Measurements from ENCODE around the gene RASGEF1C. TPM values are rescaled to one million over a fixed set of nuclear protein-coding genes. Genes with fewer than 3 reads are reported as not detected.

Gene RASGEF1C
- total RNA-seq, 1 donor from 2014 or later: not detected

DNA sequence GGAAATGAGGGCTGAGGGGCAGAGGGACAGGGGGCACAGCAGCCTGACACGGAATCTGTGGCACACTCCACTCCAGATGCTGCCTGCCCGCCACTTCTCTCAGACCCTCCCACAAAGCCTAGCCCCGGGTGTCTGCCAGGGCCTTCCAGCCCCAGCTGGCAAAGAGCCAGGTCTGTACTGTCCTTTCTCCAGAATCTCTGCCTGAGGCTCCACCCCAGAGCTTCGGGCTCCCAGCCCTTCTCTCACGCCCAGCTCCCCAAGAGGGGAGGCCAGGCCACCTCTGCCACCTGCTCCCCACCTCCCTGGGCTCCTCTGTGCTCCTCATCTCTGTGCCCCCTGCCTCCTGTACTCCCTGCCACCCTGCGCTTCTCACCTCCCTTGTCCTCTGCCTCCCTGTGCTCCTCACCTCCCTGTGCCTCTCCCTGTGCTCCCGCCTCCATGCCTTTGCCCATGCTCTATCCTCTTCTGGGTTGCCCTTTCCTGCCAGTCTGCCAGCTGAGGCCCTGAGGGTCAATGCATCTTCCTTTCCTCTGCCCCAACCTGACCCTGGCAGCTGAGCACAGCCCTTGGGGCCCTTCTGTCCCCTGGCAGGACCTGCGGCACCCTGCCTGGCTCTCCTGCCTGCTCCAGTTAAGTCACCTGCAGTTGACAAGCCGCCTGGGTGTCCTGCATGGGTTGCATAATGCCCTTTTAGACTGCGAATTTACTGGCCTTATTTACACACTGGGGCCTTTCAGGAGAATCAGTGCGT is 36.4 kb downstream of the RASGEF1C start:
- Histone ChIP-seq H3K36me3 (ENCODE audit: control insufficient read depth, insufficient read depth, low read length) (no peaks in the 10 kb centered on the region), H3K4me3 (ENCODE audit: low read depth, low read length) (no peak overlapping the region), H3K27me3 (ENCODE audit: control insufficient read depth, insufficient read depth, low read length) (no peaks in the 10 kb centered on the region)
- no peak for DNase-seq (ENCODE audit: low read depth)
- FAIRE-seq: no peak
- TF ChIP-seq, protein P1, sequence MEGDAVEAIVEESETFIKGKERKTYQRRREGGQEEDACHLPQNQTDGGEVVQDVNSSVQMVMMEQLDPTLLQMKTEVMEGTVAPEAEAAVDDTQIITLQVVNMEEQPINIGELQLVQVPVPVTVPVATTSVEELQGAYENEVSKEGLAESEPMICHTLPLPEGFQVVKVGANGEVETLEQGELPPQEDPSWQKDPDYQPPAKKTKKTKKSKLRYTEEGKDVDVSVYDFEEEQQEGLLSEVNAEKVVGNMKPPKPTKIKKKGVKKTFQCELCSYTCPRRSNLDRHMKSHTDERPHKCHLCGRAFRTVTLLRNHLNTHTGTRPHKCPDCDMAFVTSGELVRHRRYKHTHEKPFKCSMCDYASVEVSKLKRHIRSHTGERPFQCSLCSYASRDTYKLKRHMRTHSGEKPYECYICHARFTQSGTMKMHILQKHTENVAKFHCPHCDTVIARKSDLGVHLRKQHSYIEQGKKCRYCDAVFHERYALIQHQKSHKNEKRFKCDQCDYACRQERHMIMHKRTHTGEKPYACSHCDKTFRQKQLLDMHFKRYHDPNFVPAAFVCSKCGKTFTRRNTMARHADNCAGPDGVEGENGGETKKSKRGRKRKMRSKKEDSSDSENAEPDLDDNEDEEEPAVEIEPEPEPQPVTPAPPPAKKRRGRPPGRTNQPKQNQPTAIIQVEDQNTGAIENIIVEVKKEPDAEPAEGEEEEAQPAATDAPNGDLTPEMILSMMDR (IDR thresholded peaks at IDR 0.05; ENCODE audit: insufficient read depth, low read length, severe bottlenecking): no peak

DNA sequence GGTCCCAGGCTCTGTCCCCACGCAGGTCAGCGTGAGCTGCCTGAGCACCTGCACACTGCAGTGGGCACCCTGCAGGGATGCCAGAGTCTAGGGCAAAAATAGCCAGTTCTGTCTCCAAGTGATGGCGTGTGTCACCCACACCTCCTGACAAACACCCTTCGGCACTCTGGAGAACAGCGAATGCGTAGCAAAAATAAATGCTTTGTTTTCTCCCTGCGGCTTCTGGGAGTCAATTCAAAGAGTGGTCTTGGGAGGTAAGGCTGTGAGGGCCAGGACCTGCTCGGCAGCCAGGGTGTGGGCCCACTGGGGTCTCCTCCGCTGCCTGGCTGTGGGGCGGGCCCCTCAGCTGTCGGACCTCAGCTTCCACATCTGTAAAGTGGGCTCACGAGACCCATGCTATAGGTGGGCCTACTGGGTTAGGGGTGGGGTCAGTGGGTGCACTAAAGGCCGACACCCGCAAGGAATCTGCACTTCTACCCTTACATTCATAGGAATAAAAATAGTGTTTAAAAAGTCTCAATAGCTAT is 37.4 kb downstream of the RASGEF1C start:
- Histone ChIP-seq H3K27me3 (ENCODE audit: control insufficient read depth, insufficient read depth, low read length) (no peaks in the 10 kb centered on the region), H3K4me3 (ENCODE audit: low read depth, low read length) (no peak overlapping the region), H3K36me3 (ENCODE audit: control insufficient read depth, insufficient read depth, low read length) (no peaks in the 10 kb centered on the region)
- FAIRE-seq (no peak), DNase-seq (ENCODE audit: low read depth) (no peak)
- TF ChIP-seq, protein P1 (IDR thresholded peaks at IDR 0.05; ENCODE audit: insufficient read depth, low read length, severe bottlenecking): no peak

DNA sequence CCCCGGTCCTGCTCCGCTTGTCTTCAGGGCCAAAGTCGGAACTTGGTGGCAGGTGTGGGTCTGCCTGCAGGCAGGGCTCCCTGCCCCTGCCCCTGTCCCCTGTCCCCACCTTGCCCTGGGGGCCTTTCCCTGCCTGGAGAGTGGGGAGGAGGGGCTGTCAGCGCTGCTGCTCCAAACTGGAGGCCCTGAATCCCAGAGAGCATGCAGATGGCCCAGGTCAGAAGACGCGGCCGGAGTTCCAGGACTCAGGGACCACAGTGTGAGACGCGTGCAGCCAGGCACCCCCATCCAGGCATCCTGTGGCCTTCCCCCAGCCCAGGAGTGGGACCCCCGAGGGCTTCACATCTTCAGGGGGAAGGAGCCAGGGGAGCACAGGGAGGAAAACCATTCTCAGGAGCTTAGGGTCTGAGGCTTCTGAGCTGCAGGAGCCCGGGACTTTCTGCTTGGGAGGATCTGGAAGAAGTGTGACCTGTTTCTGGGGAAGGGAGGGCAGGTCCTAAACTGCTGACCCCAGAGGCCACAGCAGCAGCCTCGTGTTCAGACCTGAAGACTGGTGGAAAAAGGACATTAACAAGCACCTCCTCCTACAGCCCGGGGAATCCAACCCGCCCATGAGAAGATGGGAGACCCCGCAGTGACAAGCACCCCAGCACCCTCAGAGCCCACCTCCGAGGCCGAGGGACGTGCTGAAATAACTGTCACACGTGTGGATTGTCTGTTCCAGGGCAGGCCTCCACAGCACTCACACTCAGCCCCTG is 38.0 kb downstream of the RASGEF1C start:
- no peak for DNase-seq (ENCODE audit: low read depth)
- TF ChIP-seq, protein P1 (IDR thresholded peaks at IDR 0.05; ENCODE audit: insufficient read depth, low read length, severe bottlenecking): no peak
- FAIRE-seq: no peak

DNA sequence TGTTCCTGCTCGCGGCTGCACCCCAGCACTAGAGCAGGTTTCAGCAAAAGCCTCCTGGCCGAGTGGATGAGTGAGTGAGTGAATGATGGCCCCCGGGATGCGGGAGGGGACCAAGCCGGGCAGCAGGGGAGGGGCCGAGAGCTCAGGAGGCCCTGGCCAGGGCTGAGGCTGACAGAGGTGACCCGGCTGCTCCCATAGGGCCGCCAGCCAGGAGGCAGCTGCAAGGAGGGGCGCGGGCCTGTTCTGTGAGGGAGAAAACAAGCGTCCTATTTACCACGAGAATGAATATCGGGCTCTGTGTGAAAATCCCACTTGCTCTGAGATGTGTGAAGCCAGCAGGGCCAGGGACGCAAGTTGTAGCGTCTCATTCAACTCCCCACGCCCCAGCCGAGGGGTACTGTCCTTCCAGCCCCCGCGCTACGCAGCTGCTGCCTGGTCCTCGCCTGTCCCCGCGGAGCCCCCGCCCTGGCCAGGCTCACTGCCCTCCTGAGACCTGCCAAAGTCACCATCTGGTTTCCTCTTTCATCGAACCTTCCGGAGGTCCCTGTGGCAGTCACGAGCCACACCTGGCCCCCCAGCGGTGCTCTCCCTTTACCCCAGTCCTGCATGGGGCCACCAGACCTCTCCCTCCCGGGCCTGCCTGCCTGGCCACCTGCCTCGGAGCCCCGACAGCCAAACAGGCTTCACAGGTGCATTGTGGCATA is 38.8 kb downstream of the RASGEF1C start:
- H3K4me3 ChIP-seq (ENCODE audit: low read depth, low read length): no peak overlapping the region
- no peaks in the 10 kb centered on the region for H3K27me3 ChIP-seq (ENCODE audit: control insufficient read depth, insufficient read depth, low read length)
- no peaks in the 10 kb centered on the region for H3K36me3 ChIP-seq (ENCODE audit: control insufficient read depth, insufficient read depth, low read length)
- no peak for DNase-seq (ENCODE audit: low read depth)
- TF ChIP-seq, protein P1 (IDR thresholded peaks at IDR 0.05; ENCODE audit: insufficient read depth, low read length, severe bottlenecking): no peak
- FAIRE-seq: no peak

More for the DNA sequence above, 38.0 kb downstream of the RASGEF1C start:
- Histone ChIP-seq H3K27me3 (ENCODE audit: control insufficient read depth, insufficient read depth, low read length) (no peaks in the 10 kb centered on the region), H3K4me3 (ENCODE audit: low read depth, low read length) (no peak overlapping the region), H3K36me3 (ENCODE audit: control insufficient read depth, insufficient read depth, low read length) (no peaks in the 10 kb centered on the region)

DNA sequence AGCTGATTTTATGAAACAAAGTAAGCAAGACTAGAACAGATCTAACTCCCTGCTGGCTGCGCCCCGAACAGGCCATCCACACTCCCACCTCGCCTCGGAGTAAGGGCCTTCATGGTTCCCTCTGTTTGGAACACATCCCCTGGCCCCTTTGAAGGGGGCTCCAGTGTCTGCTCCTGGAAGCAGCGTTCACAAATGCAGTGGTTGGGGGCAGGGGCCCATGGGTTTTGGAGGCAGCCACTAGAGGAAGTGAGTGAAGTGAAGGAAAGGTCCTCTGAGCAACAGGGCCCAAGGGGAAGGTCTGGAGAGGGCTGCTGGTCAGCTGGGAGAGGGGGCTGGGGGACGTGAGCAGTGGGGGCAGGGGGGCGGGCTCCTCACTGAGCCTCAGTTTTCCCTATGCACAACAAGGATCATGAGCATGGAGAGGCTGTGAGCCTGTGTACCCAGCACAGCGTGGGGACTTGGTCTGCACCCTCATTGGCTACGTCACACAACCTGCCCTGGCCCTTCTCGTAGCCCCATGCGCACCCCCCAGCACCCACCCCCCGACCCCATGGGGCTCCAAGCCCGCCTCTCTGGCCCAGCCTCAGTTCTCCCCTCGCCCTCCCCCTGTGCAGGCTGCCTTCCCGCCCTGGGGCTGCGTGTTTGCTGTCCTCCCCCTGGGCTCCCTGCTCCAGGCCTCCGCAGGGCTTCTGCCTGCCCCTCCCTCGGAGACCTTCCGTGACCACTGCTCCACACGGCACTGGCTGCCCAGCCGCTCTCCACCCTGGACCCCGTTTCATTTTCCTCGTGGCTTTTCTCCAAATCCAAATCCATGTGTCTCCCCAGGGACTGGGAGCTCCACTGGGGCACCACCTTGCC is 39.5 kb downstream of the RASGEF1C start:
- FAIRE-seq: no peak
- no peak overlapping the region for H3K4me3 ChIP-seq (ENCODE audit: low read depth, low read length)
- TF ChIP-seq, protein P1 (IDR thresholded peaks at IDR 0.05; ENCODE audit: insufficient read depth, low read length, severe bottlenecking): no peak
- no peaks in the 10 kb centered on the region for H3K27me3 ChIP-seq (ENCODE audit: control insufficient read depth, insufficient read depth, low read length)
- no peak for DNase-seq (ENCODE audit: low read depth)
- no peaks in the 10 kb centered on the region for H3K36me3 ChIP-seq (ENCODE audit: control insufficient read depth, insufficient read depth, low read length)

Measured in bronchial epithelial cell (primary cell).